RWPE1 (cell line): Measurements from ENCODE around the gene HOPX.
"Not testable (repeated sequence)": the region's sequence is repeated elsewhere in the genome, so short reads cannot be mapped to it uniquely, and the experiment has no call there.

Experiments used
- CTCF ChIA-PET: fragments of 350-600 bp; sonication (Branson Sonifier 250); formaldehyde crosslinking; extraction: SDS; loops from one replicate; lab custom pipeline; 2021; lab: Yijun Ruan, JAX
- POLR2A ChIA-PET: fragments of 400-600 bp; formaldehyde crosslinking; extraction: SDS; loops from one replicate; lab custom pipeline; 2020; ENCODE audit warnings: antibody characterized with exemption; ENCODE audit not compliant: low non-redundant PET; lab: Yijun Ruan, JAX
- DNase-seq: peaks from one replicate; pipeline ENCODE4 v3.0.0; 2012; ENCODE audit warnings: low spot score
- H3K27ac ChIP-seq: fragments of 450-650 bp; 2 replicates; pipeline ENCODE4 v1.5.1; 2017
- TF ChIP-seq, protein P1 (sequence below): fragments of 450-650 bp; conservative IDR thresholded peaks from 2 replicates; pipeline ENCODE4 v1.5.1; 2017; ENCODE audit warnings: low read depth, mild to moderate bottlenecking

HOPX gene

GRCh38 chr4:56619816-56620215 lies 61.3 kb downstream of the HOPX start:
- DNase-seq = no peak
- peak overlapping the region; percentile 54 for H3K27ac ChIP-seq
- ChIA-PET POLR2A (no interaction called here), CTCF (interaction anchor here (0.6 to 1.0 kb wide), 2 partner anchors 31 to 180 kb away, joined by 3 read pairs; no protein-coding TSS in a partner anchor)
- TF ChIP-seq, protein P1, sequence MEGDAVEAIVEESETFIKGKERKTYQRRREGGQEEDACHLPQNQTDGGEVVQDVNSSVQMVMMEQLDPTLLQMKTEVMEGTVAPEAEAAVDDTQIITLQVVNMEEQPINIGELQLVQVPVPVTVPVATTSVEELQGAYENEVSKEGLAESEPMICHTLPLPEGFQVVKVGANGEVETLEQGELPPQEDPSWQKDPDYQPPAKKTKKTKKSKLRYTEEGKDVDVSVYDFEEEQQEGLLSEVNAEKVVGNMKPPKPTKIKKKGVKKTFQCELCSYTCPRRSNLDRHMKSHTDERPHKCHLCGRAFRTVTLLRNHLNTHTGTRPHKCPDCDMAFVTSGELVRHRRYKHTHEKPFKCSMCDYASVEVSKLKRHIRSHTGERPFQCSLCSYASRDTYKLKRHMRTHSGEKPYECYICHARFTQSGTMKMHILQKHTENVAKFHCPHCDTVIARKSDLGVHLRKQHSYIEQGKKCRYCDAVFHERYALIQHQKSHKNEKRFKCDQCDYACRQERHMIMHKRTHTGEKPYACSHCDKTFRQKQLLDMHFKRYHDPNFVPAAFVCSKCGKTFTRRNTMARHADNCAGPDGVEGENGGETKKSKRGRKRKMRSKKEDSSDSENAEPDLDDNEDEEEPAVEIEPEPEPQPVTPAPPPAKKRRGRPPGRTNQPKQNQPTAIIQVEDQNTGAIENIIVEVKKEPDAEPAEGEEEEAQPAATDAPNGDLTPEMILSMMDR = no peak

DNA sequence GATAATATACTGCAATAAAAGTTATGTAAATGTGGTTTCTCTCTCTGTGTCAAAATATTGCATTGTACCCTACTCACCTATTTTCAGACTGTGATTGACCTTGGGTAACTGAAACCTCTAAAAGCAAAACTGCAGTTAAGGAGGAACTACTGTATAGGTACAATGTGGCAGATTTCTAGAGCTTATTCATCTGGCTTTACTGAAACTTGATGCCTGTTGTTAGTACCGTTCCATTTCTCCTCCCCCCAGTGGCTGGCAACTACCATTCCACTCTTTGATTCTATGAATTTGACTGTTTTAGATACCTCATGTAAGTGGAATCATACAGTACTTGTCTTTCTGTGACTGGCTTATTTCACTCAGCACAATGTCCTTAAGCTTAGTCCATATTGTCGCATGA lies 61.9 kb downstream of the HOPX start:
- POLR2A ChIA-PET = no interaction called here
- TF ChIP-seq, protein P1 = no peak
- CTCF ChIA-PET = interaction anchor here (0.6 to 1.0 kb wide), 2 partner anchors 181 to 342 kb away, joined by 3 to 5 read pairs; no protein-coding TSS in a partner anchor
- no peak overlapping the region for H3K27ac ChIP-seq
- no peak for DNase-seq

GRCh38 chr4:56618734-56619133 lies 62.4 kb downstream of the HOPX start:
- CTCF ChIA-PET = interaction anchor here (0.6 to 1.0 kb wide), 2 partner anchors 181 to 342 kb away, joined by 3 to 5 read pairs; no protein-coding TSS in a partner anchor
- TF ChIP-seq, protein P1 = no peak
- POLR2A ChIA-PET = no interaction called here
- no peak overlapping the region for H3K27ac ChIP-seq
- DNase-seq = no peak

- DNase-seq = peak; percentile 62
- peak overlapping the region; percentile 96 for H3K27ac ChIP-seq
- CTCF ChIA-PET = interaction anchor here (0.6 to 0.9 kb wide), 3 partner anchors 29 to 140 kb away, joined by 3 to 9 read pairs (median 5); no protein-coding TSS in a partner anchor
Observed at GRCh38 chr4:56613101-56613862, 67.8 kb downstream of the HOPX start.

DNA sequence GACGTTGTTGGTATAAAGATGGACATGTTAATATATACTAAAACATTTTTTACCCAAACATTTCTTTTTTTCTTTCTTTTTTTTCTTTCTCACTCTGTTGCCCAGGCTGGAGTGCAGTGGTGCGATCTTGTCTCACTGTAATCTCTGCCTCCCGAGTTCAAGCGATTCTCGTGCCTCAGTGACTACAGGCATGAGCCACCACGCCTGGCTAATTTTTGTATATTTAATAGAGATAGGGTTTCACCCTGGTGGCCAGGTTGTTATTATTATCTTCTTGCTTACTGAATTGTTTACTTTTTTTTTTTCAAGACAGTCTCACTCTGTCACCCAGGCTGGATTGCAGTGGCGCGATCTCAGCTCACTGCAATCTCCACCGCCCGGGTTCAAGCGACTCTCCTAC lies 68.8 kb downstream of the HOPX start:
- ChIA-PET POLR2A (no interaction called here), CTCF (no interaction called here)
- DNase-seq = no peak
- TF ChIP-seq, protein P1 = no peak
- peak overlapping the region; percentile 96 for H3K27ac ChIP-seq

More at GRCh38 chr4:56613101-56613862, 67.8 kb downstream of the HOPX start:
- POLR2A ChIA-PET = no interaction called here
- TF ChIP-seq, protein P1 = no peak

DNA sequence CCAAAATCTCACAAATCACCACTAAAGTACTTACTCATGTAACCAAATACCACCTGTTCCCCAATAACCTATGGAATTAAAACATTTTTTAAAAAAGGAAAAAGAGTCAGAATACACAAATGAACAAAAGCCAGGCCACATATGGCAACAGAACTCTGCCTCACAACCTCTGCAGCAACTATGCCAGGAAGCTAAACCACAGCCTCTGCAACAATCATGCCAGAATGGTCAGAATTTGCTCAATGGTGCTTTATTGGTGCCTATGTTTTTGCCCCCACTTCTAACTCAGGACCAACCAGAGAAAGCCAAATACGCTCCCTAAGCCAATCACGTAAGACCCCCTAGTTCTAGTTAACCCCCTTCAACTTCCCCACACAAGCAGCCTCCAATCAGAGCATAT lies 69.6 kb downstream of the HOPX start:
- POLR2A ChIA-PET = no interaction called here
- TF ChIP-seq, protein P1 = no peak
- DNase-seq = no peak
- no peak overlapping the region for H3K27ac ChIP-seq
- CTCF ChIA-PET = no interaction called here

DNA sequence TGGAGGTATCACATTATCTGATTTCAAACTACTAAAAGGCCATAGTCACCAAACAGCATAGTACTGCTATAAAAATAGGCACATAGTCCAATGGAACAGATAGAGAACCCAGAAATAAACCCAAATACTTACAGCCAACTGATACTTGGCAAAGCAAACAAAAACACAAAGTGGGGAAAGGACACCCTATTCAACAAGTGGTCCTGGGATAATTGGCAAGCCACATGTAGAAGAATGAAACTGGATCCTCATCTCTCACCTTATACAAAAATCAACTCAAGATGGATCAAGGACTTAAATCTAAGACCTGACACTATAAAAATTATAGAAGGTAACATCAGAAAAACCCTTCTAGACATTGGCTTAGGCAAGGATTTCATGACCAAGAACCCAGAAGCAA lies 70.9 kb downstream of the HOPX start:
- CTCF ChIA-PET, H3K27ac ChIP-seq, POLR2A ChIA-PET, DNase-seq: not testable (repeated sequence)
